GM21381 (cell line): Measurements from ENCODE around the gene IFI27.
"Not testable (repeated sequence)": the region's sequence is repeated elsewhere in the genome, so short reads cannot be mapped to it uniquely, and the experiment has no call there.

ENCODE experiments used
- ATAC-seq: cut with Tn5 transposase; IDR thresholded peaks from one replicate; pipeline ENCODE4 v1.9.1; 2021; ENCODE audit warnings: mild to moderate bottlenecking, moderate library complexity; ENCODE audit not compliant: unreplicated experiment

The IFI27 gene

DNA sequence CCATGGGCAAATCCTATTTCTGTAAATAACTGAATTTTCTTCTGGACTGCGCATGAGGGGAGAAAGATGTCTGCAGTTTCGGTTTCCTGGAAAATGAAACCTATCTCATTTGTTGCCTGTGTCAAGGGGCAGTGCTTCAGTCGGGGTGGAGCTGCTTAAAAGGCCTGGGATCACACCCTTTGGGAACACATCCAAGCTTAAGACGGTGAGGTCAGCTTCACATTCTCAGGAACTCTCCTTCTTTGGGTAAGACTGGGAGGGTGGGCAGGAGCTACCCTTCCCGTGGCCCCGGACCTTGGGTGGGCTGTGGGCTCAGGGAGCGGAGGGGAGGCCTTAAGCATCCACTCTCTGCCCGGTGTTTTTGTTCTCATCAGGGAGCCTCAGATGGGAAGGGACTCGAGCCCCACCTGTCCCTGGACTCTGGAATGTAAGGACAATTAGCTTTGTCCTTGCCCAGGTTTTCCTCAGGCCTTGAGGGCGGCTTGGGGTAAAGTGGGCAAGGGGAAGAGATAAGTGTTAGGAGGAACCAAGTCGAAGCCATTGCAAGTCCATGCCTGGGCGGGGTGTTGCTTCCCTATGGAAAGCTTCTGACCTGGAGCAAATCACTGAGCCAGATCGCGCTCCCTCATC, at the start of gene IFI27:
IFI27 (plus strand) TSS at position 185 of the 630 bp plus-strand sequence.
- ATAC-seq: no peak

GRCh38 chr14:94062344-94062940, 48.1 kb upstream of the IFI27 start:
- no peak for ATAC-seq

DNA sequence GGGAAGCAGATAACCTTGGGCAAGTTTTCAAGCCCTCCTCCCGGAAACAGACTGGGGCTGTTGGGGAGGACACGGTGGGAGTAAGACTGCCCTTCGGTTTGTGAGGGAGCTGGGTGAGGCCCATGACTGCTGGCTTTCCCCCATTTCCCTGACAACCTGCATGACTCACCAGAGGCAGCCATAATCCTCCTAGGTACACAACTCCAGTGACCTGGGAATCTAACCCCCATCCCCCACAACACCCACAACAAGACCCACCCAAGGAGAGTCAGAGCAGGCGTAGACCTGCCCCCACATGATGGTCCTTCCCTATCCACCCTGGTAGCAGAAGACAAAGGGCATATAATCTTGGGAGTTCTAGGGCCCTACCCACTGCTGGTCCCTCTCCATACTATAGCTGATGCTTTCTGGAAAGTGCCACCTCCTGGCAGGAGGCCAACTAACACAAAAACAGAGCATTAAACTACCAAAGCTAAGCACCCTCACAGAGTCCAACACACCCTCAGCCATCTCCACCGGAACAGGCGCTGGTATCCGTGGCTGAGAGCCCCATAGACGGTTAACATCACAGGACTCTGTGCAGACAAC, 44.4 kb upstream of the IFI27 start:
- ATAC-seq: no peak

GRCh38 chr14:94072076-94072475, 38.5 kb upstream of the IFI27 start:
- ATAC-seq: not testable (repeated sequence)

- no peak for ATAC-seq
These were observed 36.0 kb upstream of the IFI27 start for GRCh38 chr14:94074534-94074933.

DNA sequence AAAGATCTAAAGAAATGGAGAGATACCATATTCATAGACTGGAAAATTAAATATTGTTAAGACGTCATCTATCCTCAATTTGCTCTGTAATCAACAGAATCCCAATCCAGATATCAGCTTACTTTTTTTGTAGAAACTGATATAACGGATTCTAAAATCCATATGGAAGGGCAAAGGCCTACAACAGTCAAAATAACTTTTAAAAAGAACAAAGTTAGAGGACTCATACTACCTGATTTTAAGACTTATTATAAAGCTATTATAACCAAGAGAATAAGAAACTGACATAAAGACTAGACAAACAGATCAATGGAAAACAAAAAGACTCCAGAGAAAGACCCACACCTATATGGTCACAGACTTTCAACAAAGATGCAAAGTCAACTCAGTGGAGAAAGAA, 35.5 kb upstream of the IFI27 start:
- ATAC-seq: no peak

DNA sequence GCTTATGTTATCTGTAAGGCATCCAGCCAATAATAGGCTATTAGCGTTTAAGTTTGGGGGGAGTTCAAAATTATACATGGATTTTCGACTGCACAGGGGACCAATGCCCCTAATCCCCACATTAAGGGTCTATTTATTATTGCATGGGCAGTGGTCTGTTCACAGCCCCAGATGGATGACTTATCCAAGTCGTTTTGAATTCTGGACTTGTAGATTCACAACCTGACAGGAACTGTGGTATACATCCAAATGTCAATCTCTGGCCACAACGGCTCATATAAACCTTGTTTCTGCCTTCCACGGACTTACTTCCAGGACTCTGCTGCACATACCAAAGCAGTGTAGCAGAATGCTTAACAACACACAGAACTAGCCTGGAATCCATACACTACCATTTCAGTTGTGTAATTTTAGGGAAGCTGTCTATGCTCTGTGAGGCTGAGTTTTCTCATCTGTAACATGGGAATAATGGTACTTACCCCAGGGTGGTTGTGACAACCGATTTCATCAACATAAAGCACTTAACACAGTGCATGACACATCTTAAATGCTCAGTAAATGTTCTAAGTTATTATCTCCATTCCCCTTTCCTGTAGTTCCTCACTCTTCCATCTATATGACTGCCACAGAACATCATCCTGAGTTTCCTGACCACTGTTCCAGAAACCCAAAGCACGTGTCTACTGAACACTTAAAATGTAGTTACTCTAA, 33.3 kb upstream of the IFI27 start:
- ATAC-seq: no peak

GRCh38 chr14:94077823-94078222, 32.7 kb upstream of the IFI27 start:
- no peak for ATAC-seq

GRCh38 chr14:94079891-94080620, 30.5 kb upstream of the IFI27 start:
- no peak for ATAC-seq

- peak; percentile 97 for ATAC-seq
These were observed 29.7 kb upstream of the IFI27 start, which contains the start of the genes DDX24 and IFI27L1 for GRCh38 chr14:94080621-94081385. Gene DDX24, minus strand, starts transcription at chr14:94081202. Its CDS starts 1,460 bp downstream, at chr14:94079742. Gene IFI27L1, plus strand, starts transcription at chr14:94081310. Its CDS starts 15,628 bp downstream, at chr14:94096938.

DNA sequence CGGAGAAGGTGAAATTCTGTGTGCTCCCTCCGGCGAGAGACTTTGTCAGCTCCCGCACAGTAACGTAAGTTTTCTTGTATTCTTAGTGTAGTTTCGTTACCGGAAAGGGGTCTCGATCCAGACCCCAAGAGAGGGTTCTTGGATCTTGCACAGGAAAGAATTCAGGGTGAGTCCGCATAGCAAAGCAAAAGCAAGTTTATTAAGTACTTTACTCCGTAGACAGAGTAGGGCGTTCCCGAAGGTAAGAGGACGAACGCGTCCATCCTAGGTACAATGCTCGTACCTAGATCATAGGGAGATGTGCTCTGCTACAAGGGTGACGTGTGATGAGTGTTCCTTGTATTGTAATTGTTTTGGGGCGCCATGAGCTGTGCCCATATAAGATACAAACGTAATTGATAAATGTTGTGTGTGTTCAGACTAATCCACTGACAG, 29.1 kb upstream of the IFI27 start:
- ATAC-seq: peak; percentile 16

GRCh38 chr14:94087891-94088290, 22.6 kb upstream of the IFI27 start:
- no peak for ATAC-seq

- ATAC-seq: no peak
These were observed 22.0 kb upstream of the IFI27 start for GRCh38 chr14:94088516-94088915.

- ATAC-seq: no peak
These were observed 21.1 kb upstream of the IFI27 start for GRCh38 chr14:94089479-94089878.

- ATAC-seq: no peak
These were observed 17.1 kb upstream of the IFI27 start for GRCh38 chr14:94093418-94093817.

- no peak for ATAC-seq
These were observed 13.4 kb upstream of the IFI27 start for GRCh38 chr14:94097091-94097490.

GRCh38 chr14:94098326-94098992, 12.1 kb upstream of the IFI27 start:
- ATAC-seq: no peak

DNA sequence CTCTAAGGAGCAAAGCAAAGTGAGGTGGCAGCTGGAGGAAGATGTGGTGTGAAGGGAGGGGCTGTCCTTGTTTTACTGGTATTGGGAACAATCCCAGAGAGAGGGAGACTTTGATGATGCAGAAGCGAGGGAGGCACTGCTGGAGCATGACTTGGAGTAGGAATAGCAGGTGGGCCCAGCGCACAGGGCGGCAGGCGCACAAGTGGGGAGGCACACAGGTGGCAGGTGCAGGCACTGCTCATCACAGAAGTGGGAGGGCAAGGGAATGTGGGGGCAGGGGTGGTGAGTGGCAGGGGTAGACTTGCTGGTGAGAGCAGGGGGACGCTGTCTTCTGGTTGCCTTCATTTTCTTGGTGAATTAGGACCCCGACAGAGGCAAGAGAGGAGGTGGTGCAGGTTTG, 11.5 kb upstream of the IFI27 start:
- no peak for ATAC-seq

- no peak for ATAC-seq
These were observed 9.7 kb upstream of the IFI27 start for GRCh38 chr14:94100847-94101246.

DNA sequence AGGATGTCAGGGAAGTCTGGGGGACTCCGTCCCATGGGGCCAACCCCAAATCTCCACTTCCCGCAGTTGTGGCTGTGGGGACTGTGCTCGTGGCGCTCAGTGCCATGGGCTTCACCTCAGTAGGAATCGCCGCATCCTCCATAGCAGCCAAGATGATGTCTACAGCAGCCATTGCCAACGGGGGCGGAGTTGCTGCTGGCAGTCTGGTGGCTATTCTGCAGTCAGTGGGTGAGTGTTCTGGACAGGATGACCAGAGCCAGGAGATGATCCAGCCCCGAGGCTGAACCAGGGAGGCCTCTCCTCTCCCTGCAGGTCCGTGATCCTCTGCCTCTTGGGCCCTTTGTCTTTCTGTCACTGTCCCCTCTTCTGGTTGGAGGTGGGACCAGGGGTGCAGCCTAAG, 8.8 kb upstream of the IFI27 start:
- no peak for ATAC-seq
